GM20000 (cell line): Measurements from ENCODE around the gene DDTL.
"Not testable (repeated sequence)": the region's sequence is repeated elsewhere in the genome, so short reads cannot be mapped to it uniquely, and the experiment has no call there.

ENCODE experiments used
- DNase-seq: peaks from one replicate; pipeline ENCODE4 v3.0.0; 2012; ENCODE audit warnings: low spot score
- TF ChIP-seq, protein P1 (sequence below): IDR thresholded peaks from 2 replicates; pipeline ENCODE4 v1.5.1; 2012; ENCODE audit warnings: mild to moderate bottlenecking, control low read depth; ENCODE audit errors: extremely low read depth, missing control alignments

Gene DDTL

DNA sequence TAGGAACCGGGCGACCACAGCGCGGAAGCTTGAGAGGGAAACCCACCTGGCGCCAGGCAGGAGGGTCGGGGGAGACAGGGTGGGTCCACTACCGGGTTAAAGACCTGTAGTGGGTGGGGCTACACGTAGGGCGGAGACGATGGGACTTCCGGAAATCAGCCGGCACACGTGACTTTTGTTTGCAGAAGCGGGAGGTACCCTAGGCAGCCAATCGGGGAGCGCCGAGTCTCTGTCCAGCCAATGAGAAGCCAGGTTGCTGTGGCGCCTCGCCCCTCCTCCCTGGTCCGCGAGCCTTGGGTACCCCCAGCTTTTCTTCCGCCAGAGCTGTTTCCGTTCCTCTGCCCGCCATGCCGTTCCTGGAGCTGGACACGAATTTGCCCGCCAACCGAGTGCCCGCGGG is at the start of gene DDTL:
DDTL (plus strand) TSS at position 321 of the 400 bp plus-strand sequence; CDS start at position 348, 27 bp downstream.
- DNase-seq, result not testable (repeated sequence)

DNA sequence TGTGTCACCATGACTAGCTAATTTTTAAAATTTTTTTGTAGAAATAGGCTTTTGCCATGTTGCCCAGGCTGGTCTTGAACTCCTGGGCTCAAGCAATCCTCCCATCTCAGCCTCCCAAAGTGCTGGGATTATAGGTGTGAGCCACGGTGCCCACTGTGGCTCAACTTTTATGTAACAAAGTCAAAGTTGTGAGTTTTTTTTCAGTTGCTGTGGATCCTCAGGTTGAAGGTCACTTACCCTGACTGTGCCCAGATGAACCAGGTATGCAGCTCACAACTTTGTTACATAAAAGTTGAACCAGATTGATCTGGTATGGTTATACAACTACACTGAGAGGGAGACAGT is 46.4 kb upstream of the DDTL start:
- DNase-seq, result not testable (repeated sequence)

DNA sequence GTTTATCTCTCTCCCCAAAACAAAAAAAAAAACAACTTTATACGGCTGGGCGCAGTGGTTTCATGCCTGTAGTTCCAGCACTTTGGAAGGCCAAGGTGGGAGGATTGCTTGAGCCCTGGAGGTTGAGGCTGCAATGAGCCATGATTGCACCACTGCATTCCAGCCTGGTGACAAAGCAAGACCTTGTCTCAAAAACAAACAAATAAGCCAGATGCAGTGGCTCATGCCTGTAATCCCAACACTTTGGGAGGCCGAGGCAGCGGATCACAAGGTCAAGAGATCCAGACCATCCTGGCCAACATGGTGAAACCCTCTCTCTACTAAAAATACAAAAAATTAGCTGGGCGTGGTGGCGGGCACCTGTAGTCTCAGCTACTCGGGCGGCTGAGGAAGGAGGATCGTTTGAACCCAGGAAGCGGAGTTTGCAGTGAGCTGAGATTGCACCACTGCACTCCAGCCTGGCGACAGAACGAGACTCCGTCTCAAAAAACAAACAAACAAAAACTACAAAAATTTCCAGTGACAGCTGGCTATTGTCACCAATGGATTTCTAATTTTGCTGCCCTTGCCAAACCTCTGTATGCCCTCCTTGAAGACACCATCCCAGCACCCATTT is 45.0 kb upstream of the DDTL start:
- DNase-seq, result not testable (repeated sequence)

DNA sequence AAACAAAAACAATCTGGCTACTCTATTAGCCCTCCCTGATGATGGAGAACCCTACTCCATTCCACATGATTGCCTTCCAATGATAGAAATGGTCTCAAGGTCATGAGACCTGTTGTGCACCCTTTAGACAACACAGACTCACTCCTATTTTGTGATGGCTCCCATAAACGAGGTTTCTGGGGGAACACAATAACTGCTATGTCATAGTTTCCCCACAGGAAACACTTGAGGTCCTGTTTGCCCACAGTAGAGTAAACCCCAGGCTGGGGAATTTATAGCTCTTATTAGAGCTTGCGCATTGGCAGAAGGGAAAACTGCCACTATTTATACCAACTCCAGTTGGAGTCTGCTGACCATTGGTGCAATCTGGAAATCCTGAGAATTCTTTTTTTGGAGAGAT is 43.8 kb upstream of the DDTL start:
- TF ChIP-seq, protein P1, sequence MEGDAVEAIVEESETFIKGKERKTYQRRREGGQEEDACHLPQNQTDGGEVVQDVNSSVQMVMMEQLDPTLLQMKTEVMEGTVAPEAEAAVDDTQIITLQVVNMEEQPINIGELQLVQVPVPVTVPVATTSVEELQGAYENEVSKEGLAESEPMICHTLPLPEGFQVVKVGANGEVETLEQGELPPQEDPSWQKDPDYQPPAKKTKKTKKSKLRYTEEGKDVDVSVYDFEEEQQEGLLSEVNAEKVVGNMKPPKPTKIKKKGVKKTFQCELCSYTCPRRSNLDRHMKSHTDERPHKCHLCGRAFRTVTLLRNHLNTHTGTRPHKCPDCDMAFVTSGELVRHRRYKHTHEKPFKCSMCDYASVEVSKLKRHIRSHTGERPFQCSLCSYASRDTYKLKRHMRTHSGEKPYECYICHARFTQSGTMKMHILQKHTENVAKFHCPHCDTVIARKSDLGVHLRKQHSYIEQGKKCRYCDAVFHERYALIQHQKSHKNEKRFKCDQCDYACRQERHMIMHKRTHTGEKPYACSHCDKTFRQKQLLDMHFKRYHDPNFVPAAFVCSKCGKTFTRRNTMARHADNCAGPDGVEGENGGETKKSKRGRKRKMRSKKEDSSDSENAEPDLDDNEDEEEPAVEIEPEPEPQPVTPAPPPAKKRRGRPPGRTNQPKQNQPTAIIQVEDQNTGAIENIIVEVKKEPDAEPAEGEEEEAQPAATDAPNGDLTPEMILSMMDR, result no peak
- no peak for DNase-seq

DNA sequence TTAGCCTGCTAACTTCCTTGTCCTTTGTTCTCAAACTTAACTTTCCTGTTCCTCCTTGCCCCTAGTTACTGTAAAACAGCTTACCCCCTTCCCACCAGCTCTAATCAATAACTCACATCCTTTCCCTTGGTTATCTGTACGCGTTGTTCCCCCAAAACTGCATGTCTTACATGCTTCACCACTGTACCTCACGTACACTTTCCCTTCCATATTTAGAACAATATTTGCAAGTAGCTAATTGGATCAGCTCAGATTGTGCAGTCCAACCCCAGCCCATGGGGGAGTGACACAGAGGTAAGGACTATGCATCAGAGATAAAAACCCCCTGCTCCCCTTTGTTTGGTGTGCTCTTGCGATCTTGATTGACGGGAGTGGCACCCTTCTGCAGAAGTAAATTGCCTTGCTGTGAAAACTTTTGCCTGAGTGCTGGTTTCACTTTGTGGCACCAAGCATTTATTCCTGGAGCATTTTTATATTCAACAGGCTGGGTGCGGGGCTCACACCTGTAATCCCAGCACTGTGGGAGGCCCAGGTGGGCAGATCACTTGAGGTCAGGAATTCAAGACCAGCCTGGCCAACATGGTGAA is 41.6 kb upstream of the DDTL start:
- TF ChIP-seq, protein P1, result no peak
- DNase-seq, result no peak

DNA sequence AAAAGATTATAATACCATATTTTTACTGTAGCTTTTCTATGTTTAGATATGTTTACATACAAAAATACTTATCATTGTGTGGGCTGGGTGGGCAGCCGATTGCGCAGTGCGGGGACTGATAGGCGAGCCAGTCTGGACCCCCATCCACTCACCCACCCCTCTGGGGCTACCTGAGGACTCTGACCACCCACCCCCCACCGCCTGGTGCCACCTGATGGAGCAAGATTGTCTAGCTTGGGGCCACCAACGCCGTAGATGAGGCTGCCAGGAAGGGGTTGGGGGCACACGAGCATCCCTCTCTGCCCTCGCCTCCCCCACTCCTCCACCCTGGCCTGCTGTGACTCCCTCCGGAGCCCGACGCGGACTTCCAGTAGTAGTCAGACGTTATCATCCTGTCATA is 40.1 kb upstream of the DDTL start:
- TF ChIP-seq, protein P1, result no peak

DNA sequence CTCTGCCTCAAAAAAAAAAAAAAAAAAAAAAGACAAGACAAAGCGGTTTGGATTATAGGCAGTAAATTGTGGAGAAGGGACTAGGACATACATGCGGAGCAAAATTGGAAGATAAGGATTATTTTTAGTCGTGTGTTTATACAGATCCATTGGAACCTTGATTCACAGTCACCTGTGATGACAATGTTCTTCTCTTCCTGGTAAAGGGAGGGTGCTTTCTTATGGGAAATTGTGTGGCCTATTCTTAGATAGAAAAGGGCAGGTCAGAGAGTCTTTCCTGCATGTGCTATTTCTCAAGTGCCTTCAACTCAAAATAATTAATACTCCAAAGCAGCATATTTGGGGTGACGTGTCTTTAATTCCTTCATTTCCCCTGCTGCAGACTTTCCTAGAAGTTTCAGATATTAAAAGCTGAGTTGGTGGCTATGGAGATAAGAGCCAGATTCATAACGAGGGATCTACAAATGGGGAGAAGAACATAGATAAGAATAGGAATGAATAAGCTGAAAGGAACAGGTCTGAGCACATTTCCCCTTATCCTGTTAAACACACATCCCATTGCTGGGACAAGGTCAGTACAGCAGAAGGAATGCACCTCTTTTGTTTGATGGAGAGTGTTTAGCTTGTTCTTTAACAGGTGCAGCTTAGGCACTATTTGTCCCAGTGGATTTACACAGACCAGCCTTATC is 28.2 kb upstream of the DDTL start:
- DNase-seq, result no peak
- TF ChIP-seq, protein P1, result no peak

More for the DNA sequence above, 40.1 kb upstream of the DDTL start:
- no peak for DNase-seq

DNA sequence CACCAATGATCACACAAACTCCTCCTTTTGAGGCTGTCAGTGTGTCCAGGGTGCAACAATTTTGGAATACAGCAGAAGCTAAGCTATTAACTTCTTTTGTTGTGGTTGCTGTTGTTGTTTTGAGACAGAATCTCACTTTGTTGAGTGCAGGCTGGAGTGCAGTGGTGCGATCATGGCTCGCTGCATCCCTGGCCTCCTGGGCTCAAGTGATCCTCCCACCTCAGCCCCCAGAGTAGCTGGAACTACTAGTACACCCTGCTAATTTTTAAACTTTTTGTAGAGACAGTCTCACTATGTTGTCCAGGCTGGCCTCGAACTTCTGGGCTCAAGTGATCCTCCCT is 27.7 kb upstream of the DDTL start:
- TF ChIP-seq, protein P1, result no peak
- DNase-seq, result no peak

DNA sequence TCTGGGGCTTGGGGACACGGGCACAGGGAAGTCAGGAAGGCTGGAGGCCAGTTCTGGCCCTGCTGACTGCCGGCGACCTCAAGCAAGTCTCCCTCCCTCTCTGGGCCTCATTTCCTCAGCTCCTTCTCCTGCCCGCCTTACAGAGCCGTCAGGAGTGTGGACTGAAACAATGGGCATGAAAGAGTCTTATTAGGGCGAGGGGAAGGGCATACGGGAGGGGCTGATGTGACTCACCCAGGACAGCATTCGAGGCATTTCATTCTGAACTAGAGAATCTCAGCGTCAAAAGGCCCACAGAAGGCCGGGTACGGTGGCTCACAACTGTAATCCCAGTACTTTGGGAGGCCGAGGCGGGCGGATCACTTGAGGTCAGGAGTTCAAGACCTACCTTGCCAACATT is 26.5 kb upstream of the DDTL start:
- DNase-seq, result not testable (repeated sequence)

DNA sequence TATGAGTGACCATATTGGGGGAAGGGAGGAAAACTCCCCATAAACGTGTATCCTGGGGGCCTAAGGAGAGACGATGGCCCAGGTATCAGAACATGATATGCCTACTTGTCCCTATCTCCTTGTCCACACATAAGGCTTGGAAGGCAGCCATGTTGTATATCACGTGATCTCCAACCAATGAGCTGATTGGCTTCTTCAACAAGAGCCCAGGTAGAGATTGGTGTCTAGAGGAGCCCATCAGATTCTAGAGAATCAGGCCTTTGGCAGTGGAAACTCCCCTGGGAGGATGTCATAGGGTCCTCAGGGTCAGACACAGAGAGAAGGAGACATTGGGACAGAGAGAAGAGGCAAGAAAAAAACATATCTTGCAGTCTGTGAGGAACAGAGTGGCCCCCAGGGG is 19.3 kb upstream of the DDTL start:
- DNase-seq, result not testable (repeated sequence)

DNA sequence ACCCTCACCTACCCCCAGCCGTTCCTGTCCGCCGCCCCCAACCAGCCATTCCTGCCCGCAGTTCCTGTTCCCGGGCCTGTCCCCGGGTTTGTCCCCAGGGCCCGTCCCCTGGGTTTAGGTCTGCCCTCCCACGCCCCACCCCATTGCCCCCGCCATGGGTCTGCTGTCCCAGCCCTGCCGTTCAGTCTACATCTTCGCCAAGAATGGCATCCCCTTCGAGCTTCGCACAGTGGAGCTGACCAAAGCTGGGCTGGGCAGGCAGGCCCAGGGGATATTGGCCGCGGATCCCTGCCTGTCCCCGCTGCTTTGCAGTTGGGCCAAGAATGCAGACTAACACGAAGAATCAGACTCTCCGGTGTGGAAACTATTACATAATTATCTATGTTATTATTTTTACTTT is 16.9 kb upstream of the DDTL start:
- DNase-seq, result not testable (repeated sequence)

DNA sequence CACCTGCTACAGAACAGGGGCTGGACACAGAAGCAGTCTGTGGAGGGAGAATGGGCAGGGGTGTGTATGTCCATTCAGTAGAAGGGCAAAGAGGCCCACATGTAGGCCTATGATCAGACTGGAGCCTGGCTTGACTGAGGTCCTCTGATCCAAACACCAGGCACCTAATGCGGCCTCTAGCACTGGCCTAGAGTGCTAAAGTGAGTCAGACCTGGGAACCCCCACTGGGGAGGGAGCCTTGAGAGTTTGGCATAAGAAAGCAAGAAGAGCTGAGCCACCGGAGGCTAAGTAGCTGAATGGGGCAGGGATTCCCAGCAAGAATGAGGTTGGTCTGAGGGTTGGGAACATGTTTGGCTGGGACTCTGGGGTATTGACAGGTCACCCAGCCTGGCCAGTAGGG is 15.3 kb upstream of the DDTL start:
- DNase-seq, result not testable (repeated sequence)

DNA sequence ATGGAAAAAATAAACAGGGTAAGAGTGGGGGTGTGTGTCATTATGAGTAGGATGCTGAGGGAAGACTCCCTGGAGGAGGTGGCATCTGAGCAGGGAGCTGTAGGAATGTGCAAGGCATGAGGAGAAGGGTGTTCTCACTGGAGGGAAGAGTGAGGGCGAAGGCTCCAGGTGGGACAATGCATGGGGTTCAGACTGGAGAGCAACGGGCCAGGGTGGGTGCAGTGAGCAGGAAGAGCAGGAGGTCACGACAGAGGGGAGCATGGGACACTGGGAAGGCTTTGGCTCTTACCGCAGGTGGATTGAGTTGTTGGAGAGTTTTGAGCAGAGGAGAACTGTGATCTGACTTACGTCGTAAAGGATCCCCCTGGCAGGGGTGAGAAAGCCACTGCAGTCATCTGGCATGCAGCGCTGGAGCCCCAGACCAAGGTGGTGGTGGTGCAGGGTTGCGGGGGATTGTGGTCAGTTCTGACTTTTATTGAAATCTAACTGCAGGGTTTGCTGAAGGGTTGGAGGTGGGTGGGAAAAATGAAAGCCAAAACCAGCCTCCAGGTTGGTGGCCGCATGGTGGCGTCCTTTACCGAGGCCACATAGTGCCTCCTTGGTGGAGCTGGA is 13.8 kb upstream of the DDTL start:
- DNase-seq, result not testable (repeated sequence)

DNA sequence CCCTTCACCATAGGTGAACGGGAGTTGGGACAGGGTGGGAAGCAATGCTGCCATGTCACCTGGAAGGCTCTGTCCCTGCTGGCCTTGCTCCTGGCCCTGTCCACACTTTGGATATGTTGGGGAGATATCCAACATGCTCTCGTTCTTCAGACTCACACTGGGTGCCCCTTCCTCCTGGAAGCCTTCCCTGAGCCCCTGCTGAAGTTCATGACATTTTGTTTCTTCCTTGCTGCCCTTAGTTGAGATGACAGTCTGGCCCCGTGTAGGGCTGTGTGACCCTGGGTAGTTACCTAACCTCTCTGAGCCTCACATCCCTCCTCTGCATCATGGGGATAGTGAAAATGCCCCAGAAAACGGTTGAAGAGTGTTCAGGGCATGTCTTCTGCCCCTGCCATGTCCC is 13.2 kb upstream of the DDTL start:
- not testable (repeated sequence) for DNase-seq
